ENCODE data around the gene MYOCD.
"Not testable (repeated sequence)": the region's sequence is repeated elsewhere in the genome, so short reads cannot be mapped to it uniquely, and the experiment has no call there.

MYOCD gene

DNA sequence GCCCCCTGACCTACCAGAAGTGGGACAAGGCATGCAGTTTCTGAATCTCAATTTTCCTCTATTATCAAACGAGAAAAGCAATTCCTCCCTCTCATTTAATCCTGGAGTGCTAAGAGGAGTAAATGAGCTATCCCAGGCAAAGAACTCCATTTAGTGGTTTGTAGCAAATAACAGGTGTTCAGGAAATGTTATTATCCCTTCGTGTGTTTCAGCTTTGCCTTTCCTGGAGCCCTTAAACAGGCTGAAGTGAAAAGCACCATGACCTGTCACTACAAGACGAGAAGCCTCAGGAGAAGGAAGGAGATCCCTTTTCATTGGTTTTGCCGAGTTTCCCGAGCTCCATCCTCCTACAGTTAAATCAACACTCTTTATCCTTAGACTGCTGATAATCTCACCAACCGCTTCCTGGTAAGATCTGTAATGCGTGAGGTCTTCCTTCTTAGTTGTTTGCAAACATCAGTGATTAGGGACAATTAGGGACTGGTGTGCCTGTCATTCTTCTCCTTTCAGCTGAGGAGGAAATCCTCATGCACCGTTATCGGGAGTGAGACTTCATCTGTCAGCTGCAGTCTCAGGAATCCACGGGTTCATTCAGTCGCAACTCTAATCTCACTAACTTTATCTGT, 30.8 kb upstream of the MYOCD start:
- no peaks in the 10 kb centered on the region for H3K79me2 ChIP-seq
- no peak overlapping the region for H3K4me3 ChIP-seq (ENCODE audit: low read depth, low read length)
- H3K9me3 ChIP-seq (ENCODE audit: control insufficient read depth, low read length) = no peaks in the 10 kb centered on the region
- H3K9ac ChIP-seq = no peak overlapping the region
- H3K4me2 ChIP-seq (ENCODE audit: low read length) = no peak overlapping the region
- TF ChIP-seq, protein P1, sequence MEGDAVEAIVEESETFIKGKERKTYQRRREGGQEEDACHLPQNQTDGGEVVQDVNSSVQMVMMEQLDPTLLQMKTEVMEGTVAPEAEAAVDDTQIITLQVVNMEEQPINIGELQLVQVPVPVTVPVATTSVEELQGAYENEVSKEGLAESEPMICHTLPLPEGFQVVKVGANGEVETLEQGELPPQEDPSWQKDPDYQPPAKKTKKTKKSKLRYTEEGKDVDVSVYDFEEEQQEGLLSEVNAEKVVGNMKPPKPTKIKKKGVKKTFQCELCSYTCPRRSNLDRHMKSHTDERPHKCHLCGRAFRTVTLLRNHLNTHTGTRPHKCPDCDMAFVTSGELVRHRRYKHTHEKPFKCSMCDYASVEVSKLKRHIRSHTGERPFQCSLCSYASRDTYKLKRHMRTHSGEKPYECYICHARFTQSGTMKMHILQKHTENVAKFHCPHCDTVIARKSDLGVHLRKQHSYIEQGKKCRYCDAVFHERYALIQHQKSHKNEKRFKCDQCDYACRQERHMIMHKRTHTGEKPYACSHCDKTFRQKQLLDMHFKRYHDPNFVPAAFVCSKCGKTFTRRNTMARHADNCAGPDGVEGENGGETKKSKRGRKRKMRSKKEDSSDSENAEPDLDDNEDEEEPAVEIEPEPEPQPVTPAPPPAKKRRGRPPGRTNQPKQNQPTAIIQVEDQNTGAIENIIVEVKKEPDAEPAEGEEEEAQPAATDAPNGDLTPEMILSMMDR (IDR thresholded peaks at IDR 0.05) = no peak
- no peaks in the 10 kb centered on the region for H3K4me1 ChIP-seq
- no peaks in the 10 kb centered on the region for H3K27me3 ChIP-seq (ENCODE audit: control insufficient read depth, insufficient read depth, low read length)
- no peak overlapping the region for H2AFZ ChIP-seq
- no peaks in the 10 kb centered on the region for H3K36me3 ChIP-seq (ENCODE audit: control insufficient read depth, insufficient read depth, low read length)
- H3K27ac ChIP-seq = no peak overlapping the region

DNA sequence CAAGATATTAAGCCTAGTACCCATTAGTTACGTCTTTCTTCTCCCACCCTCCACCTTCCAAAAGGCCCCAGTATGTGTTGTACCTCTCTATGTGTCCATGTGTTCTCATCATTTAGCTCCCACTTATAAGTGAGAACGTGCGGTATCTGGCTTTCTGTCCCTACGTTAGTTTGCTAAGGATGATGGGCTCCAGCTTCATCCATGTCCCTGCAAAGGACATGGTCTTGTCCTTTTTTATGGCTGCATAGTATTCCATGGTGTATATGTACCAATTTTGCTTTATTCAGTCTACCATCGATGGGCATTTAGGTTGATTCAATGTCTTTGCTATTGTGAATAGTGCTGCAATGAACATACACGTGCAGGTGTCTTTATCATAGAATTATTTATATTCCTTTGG, 29.7 kb upstream of the MYOCD start:
- H3K4me3 ChIP-seq (ENCODE audit: low read depth, low read length); H3K36me3 ChIP-seq (ENCODE audit: control insufficient read depth, insufficient read depth, low read length); H3K4me2 ChIP-seq (ENCODE audit: low read length); H3K4me1 ChIP-seq; H3K9ac ChIP-seq; H3K27ac ChIP-seq; H3K9me3 ChIP-seq (ENCODE audit: control insufficient read depth, low read length); H3K27me3 ChIP-seq (ENCODE audit: control insufficient read depth, insufficient read depth, low read length); H3K79me2 ChIP-seq; H2AFZ ChIP-seq: not testable (repeated sequence)

DNA sequence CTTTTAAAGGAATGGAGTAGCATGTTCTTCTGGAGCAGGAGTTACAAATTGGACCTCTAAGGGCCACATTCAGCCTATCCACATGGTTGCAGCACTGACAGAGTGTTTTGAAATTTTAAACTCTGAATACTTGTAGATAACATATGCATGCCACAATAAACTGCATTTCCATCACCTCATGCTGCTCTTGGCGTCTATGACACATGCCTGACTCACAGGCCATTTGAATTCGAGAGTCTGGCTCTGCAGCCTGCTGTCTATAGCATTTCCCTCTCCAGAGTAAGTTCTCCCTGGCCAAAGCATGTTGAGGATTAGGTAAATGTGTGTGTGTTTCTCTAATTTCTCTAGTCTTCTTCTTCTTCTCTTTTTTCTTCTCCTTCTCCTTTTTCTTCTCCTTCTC, 28.7 kb upstream of the MYOCD start:
- H3K4me3 ChIP-seq (ENCODE audit: low read depth, low read length) = no peak overlapping the region
- H3K4me1 ChIP-seq = no peaks in the 10 kb centered on the region
- H3K27me3 ChIP-seq (ENCODE audit: control insufficient read depth, insufficient read depth, low read length) = no peaks in the 10 kb centered on the region
- TF ChIP-seq, protein P1 (IDR thresholded peaks at IDR 0.05) = no peak
- H3K9ac ChIP-seq = no peak overlapping the region
- H3K36me3 ChIP-seq (ENCODE audit: control insufficient read depth, insufficient read depth, low read length) = no peaks in the 10 kb centered on the region
- H3K4me2 ChIP-seq (ENCODE audit: low read length) = no peak overlapping the region
- H3K27ac ChIP-seq = no peak overlapping the region
- H3K9me3 ChIP-seq (ENCODE audit: control insufficient read depth, low read length) = no peaks in the 10 kb centered on the region
- H3K79me2 ChIP-seq = no peaks in the 10 kb centered on the region
- H2AFZ ChIP-seq = no peak overlapping the region

DNA sequence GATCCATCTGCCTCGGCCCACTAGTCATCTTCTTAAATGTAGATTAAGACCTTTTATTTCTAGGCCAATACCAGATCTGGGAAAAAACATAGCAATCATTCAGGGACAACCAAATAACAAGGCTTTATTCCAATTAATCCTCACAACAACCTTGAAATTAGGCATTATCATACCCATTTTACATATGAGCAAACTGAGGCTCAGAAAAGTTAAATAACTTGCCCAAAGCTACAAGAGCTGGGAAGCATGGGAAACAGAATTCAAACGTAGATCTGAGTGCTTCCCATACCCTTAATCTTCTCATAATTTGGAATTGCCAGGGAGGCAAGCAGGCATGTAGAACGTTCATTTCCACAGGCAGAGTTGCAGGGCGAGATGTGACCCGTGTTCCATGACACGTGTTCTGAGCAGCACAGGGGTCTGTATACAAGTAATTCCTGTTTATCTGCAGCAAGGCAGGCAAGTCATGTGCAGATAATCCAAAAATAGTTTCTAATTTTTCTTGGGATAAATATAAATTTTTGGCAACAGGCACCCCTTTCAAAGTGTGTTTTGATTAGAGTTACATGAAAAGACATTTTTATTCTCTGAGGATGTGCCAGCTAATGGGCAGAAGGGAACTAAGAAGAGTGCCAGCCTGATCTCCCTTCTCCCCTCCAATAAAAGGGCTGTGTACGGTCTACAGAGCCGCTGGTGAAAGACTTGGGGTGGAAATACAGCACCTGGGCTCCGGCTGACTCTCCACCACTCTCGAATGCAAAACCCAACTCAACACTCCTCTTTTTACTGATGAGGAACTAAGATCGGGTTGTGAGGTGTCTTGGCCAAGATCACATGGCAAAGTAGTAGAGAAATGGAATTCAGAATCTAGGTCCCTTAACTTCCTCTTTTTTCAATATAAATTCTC, 27.7 kb upstream of the MYOCD start:
- H3K79me2 ChIP-seq = no peaks in the 10 kb centered on the region
- no peaks in the 10 kb centered on the region for H3K36me3 ChIP-seq (ENCODE audit: control insufficient read depth, insufficient read depth, low read length)
- H3K27ac ChIP-seq = no peak overlapping the region
- no peak overlapping the region for H3K4me3 ChIP-seq (ENCODE audit: low read depth, low read length)
- no peaks in the 10 kb centered on the region for H3K4me1 ChIP-seq
- no peaks in the 10 kb centered on the region for H3K9me3 ChIP-seq (ENCODE audit: control insufficient read depth, low read length)
- H3K27me3 ChIP-seq (ENCODE audit: control insufficient read depth, insufficient read depth, low read length) = no peaks in the 10 kb centered on the region
- TF ChIP-seq, protein P1 (IDR thresholded peaks at IDR 0.05) = no peak
- no peak overlapping the region for H3K9ac ChIP-seq
- no peak overlapping the region for H3K4me2 ChIP-seq (ENCODE audit: low read length)
- H2AFZ ChIP-seq = no peak overlapping the region

DNA sequence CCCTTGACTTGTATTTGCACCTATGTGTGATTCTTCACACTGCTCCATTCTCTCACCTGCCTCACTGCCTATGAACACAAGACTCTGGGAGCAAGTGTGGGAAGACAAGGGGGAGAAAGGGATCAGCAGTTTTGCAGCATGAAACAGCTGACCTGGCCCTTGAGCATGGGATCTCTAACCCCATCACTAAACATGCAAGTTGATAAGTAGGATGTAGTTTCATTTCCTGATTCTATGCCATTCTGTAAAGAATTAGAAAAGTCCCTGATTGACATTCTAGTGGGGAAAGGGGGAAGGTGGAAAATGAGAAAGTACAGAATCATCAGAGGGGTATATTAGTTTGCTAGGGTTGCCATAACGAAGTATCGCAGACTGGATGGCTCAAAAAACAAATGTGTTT, 25.3 kb upstream of the MYOCD start:
- H3K36me3 ChIP-seq (ENCODE audit: control insufficient read depth, insufficient read depth, low read length) = no peaks in the 10 kb centered on the region
- no peak overlapping the region for H3K9ac ChIP-seq
- H3K9me3 ChIP-seq (ENCODE audit: control insufficient read depth, low read length) = no peaks in the 10 kb centered on the region
- no peaks in the 10 kb centered on the region for H3K4me1 ChIP-seq
- H3K79me2 ChIP-seq = no peaks in the 10 kb centered on the region
- no peak overlapping the region for H3K4me2 ChIP-seq (ENCODE audit: low read length)
- TF ChIP-seq, protein P1 (IDR thresholded peaks at IDR 0.05) = no peak
- H3K4me3 ChIP-seq (ENCODE audit: low read depth, low read length) = no peak overlapping the region
- H2AFZ ChIP-seq = no peak overlapping the region
- no peaks in the 10 kb centered on the region for H3K27me3 ChIP-seq (ENCODE audit: control insufficient read depth, insufficient read depth, low read length)
- no peak overlapping the region for H3K27ac ChIP-seq

All from parathyroid adenoma (tissue), 2 donors.